ENCODE data around the gene CD63. TPM values are rescaled to one million over a fixed set of nuclear protein-coding genes. Genes with fewer than 3 reads are reported as not detected.

The CD63 gene
- total and polyA plus RNA-seq, 2 donors from 2014 or later = 1,130 to 1,381 TPM

DNA sequence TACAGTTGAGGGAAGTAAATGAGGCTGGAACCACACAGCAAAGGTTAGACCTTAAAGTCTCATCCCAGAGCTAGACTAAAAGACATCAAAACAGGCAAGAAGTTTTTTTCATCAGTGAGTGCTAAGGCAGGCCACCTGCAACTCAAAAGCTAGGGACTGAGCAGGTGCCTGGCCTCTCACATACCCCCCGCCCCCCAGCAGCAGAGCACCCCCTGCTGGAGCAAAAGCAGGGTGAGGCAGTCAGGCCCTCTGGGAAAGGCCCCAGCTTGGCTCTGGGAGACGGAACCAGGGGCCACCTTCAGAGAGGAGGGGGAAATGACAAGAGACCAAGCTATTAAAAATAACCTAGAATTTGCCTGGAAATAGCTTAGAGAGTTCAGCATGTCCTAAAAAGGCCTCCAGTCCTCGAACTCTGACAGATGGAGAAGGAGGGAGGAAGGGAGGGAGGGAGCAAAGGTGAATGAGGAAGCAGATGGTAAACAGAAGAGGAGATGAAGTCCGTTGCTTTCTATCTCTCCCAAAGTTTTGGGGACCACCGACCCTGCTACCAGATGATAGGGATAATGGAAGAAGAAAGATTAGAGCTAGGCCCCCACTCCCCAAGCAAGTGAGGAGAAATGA lies 22.9 kb downstream of the CD63 start:
- TF ChIP-seq, protein P1, sequence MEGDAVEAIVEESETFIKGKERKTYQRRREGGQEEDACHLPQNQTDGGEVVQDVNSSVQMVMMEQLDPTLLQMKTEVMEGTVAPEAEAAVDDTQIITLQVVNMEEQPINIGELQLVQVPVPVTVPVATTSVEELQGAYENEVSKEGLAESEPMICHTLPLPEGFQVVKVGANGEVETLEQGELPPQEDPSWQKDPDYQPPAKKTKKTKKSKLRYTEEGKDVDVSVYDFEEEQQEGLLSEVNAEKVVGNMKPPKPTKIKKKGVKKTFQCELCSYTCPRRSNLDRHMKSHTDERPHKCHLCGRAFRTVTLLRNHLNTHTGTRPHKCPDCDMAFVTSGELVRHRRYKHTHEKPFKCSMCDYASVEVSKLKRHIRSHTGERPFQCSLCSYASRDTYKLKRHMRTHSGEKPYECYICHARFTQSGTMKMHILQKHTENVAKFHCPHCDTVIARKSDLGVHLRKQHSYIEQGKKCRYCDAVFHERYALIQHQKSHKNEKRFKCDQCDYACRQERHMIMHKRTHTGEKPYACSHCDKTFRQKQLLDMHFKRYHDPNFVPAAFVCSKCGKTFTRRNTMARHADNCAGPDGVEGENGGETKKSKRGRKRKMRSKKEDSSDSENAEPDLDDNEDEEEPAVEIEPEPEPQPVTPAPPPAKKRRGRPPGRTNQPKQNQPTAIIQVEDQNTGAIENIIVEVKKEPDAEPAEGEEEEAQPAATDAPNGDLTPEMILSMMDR (IDR thresholded peaks at IDR 0.05; ENCODE audit: borderline replicate concordance, extremely low read depth, insufficient read depth) = peak; percentile 25
- FAIRE-seq = no peak

DNA sequence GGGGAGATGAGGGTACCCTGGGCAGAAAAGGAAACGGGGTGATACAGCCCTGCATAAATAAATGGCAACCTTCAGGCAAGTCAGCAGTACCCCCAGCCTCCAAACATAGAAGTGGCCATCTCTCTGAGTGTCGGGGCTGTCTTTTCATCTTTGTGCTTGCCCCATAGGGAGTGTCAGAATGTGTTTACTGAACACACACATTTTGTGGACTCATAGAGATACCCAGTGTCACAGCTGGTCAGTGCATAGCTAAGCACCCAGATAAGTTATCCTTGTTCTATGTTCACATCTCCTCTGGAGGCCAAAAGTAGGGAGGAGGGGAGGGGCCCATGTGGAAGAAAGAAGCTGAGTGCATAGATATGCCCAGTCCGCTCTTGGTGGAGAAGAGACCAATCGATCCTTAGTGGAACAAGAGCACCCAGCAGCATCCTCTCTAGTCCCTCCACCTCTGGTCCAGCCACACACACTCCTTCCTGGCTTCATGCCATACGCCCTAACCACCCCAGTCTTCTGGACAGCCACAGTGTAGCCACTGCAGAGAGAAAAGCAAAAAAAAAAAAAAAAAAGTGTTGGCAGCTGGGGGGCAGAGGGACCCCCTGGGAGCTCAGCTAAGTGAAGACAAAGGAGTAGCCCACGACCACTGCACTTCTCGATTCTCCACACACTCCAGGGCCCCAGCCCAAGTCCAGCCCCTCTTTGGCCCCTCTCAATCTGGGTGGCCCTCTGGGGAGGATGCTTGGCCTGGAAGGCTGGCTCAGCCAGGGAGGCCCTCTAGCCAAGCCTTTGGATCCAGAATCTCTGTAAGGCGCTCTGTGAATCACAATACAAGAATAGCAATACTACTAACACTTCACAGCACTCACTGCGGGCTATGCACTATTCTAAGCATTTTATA lies 23.7 kb downstream of the CD63 start:
- peak in 1 of 5 donors; percentile 37 for DNase-seq
- Histone ChIP-seq H3K27ac (ENCODE audit: low read depth in 2 of 2, low read length in 2 of 2) (no peak overlapping the region), H3K27me3 (ENCODE audit: control insufficient read depth, insufficient read depth, low read length) (no peaks in the 10 kb centered on the region), H3K36me3 (ENCODE audit: control insufficient read depth in 2 of 3, insufficient read depth in 3 of 3, low read length in 3 of 3) (no peaks in the 10 kb centered on the region), H3K9ac (ENCODE audit: low read length in 3 of 3) (no peak overlapping the region), H3K4me3 (ENCODE audit: low read length in 3 of 3) (no peak overlapping the region), H3K4me1 (ENCODE audit: control insufficient read depth in 2 of 3, insufficient read depth in 2 of 3, low read depth in 1 of 3, low read length in 3 of 3) (peaks cover 0 to 15% (median 8%) of the 10 kb centered on the region in 3 donors), H3K9me3 (ENCODE audit: control insufficient read depth in 2 of 3, insufficient read depth in 1 of 3, low read length in 3 of 3) (no peaks in the 10 kb centered on the region)
- intact Hi-C loops (cut with DNase I) = no loop called here
- TF ChIP-seq, protein P1 (IDR thresholded peaks at IDR 0.05; ENCODE audit: borderline replicate concordance, extremely low read depth, insufficient read depth) = no peak
- FAIRE-seq = no peak

More for the DNA sequence above, 22.9 kb downstream of the CD63 start:
- peak in 1 of 5 donors; percentile 35 for DNase-seq
- Histone ChIP-seq H3K9me3 (ENCODE audit: control insufficient read depth in 2 of 3, insufficient read depth in 1 of 3, low read length in 3 of 3) (no peaks in the 10 kb centered on the region), H3K4me3 (ENCODE audit: low read length in 3 of 3) (peak overlapping the region in 2 of 3 donors; percentile 16 to 57), H3K27ac (ENCODE audit: low read depth in 2 of 2, low read length in 2 of 2) (peak overlapping the region; percentile 28 to 34), H3K4me1 (ENCODE audit: control insufficient read depth in 2 of 3, insufficient read depth in 2 of 3, low read depth in 1 of 3, low read length in 3 of 3) (peaks cover 0 to 15% (median 8%) of the 10 kb centered on the region in 3 donors), H3K9ac (ENCODE audit: low read length in 3 of 3) (no peak overlapping the region), H3K27me3 (ENCODE audit: control insufficient read depth, insufficient read depth, low read length) (no peaks in the 10 kb centered on the region), H3K36me3 (ENCODE audit: control insufficient read depth in 2 of 3, insufficient read depth in 3 of 3, low read length in 3 of 3) (no peaks in the 10 kb centered on the region)
- intact Hi-C loops (cut with DNase I) = no loop called here

DNA sequence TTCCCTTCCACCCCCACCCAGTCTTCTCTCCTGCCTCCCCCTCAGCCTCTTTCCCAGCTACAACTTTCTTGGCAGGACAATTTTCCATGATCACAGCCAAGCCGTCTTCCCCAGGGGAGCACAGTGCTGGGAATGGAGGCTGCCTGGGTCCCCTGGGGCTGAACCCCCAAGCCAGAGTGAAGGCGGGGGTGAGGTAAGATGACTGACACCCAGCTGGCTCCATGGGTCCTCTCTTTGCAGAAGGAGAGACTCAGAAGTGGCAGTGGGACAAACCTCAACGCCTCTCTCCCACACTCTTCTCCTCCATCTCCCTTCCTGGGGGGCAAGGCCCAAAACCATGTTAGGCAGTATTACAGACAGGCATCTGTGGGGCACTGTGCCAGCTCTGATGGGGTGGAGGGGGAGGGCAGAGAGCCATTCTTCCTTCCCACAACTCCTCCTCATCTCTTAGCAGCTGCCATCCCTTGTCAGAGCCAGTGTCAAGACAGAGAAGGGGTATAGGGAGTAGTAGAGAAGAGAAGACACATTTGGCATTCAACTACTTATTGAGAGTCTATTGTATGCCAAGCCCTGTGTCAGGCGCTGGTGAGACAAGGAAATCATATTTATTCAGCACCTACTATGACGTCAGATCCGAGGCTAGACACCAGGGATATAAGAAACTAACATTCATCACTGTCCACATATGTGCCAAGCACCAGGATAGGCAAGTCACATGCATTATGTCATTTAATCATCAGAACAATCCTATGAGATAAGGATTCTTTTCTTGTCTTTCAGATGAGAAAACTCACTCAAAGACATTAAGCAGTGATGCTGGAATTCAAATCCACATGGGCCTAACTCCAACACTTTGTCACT lies 24.7 kb downstream of the CD63 start:
- Histone ChIP-seq H3K9me3 (ENCODE audit: control insufficient read depth in 2 of 3, insufficient read depth in 1 of 3, low read length in 3 of 3) (no peaks in the 10 kb centered on the region), H3K27me3 (ENCODE audit: control insufficient read depth, insufficient read depth, low read length) (no peaks in the 10 kb centered on the region), H3K4me1 (ENCODE audit: control insufficient read depth in 2 of 3, insufficient read depth in 2 of 3, low read depth in 1 of 3, low read length in 3 of 3) (peaks cover 0 to 15% (median 8%) of the 10 kb centered on the region in 3 donors), H3K36me3 (ENCODE audit: control insufficient read depth in 2 of 3, insufficient read depth in 3 of 3, low read length in 3 of 3) (no peaks in the 10 kb centered on the region), H3K4me3 (ENCODE audit: low read length in 3 of 3) (no peak overlapping the region), H3K27ac (ENCODE audit: low read depth in 2 of 2, low read length in 2 of 2) (peak overlapping the region in 1 of 2 donors; percentile 4), H3K9ac (ENCODE audit: low read length in 3 of 3) (no peak overlapping the region)
- FAIRE-seq (no peak), DNase-seq (peak in 1 of 5 donors; percentile 66)
- intact Hi-C loops (cut with DNase I) = no loop called here
- TF ChIP-seq, protein P1 (IDR thresholded peaks at IDR 0.05; ENCODE audit: borderline replicate concordance, extremely low read depth, insufficient read depth) = no peak

All from kidney (tissue), 14 donors.